Ishikawa (cell line): ENCODE measurements around the gene SGPP2.

Source experiments
- CEBPB ChIP-seq: IDR thresholded peaks from 2 replicates; pipeline ENCODE4 v1.6.1; 2012
- EGR1 ChIP-seq: IDR thresholded peaks from 2 replicates; pipeline ENCODE4 v1.6.1; 2012
- EP300 ChIP-seq: IDR thresholded peaks from 2 replicates; pipeline ENCODE4 v1.6.1; 2012; ENCODE audit warnings: borderline replicate concordance
- FOXM1 ChIP-seq: IDR thresholded peaks from 2 replicates; pipeline ENCODE4 v1.6.1; 2012; ENCODE audit warnings: low read depth, borderline replicate concordance
- MAX ChIP-seq: IDR thresholded peaks from 2 replicates; pipeline ENCODE4 v1.6.1; 2012
- NFIC ChIP-seq: IDR thresholded peaks from 2 replicates; pipeline ENCODE4 v1.6.1; 2012
- RAD21 ChIP-seq: IDR thresholded peaks from 2 replicates; pipeline ENCODE4 v1.6.1; 2012; ENCODE audit warnings: low read depth
- REST ChIP-seq: IDR thresholded peaks from 2 replicates; pipeline ENCODE4 v1.6.1; 2012; ENCODE audit warnings: low read depth, mild to moderate bottlenecking
- TAF1 ChIP-seq: IDR thresholded peaks from 2 replicates; pipeline ENCODE4 v1.6.1; 2012; ENCODE audit warnings: low read depth, mild to moderate bottlenecking
- TCF12 ChIP-seq: IDR thresholded peaks from 2 replicates; pipeline ENCODE4 v1.6.1; 2012; ENCODE audit warnings: low read depth
- TEAD4 ChIP-seq: IDR thresholded peaks from 2 replicates; pipeline ENCODE4 v1.6.1; 2012
- USF1 ChIP-seq: IDR thresholded peaks from 2 replicates; pipeline ENCODE4 v1.6.1; 2012
- YY1 ChIP-seq: IDR thresholded peaks from 2 replicates; pipeline ENCODE4 v1.6.1; 2012; ENCODE audit warnings: low read depth
- ZBTB7A ChIP-seq: IDR thresholded peaks from 2 replicates; pipeline ENCODE4 v1.6.1; 2012; ENCODE audit warnings: low read depth

SGPP2 gene

GRCh38 chr2:222598611-222599010 is 174.3 kb downstream of the SGPP2 start:
- no peak for TF ChIP-seq TCF12
- no peak for TF ChIP-seq REST
- TF ChIP-seq NFIC, result no peak
- TF ChIP-seq YY1, result no peak

- TF ChIP-seq NFIC, result no peak
- TF ChIP-seq ZBTB7A, result no peak
- TF ChIP-seq YY1, result no peak
- TF ChIP-seq USF1, result no peak
- TF ChIP-seq FOXM1, result no peak
- no peak for TF ChIP-seq TCF12
- no peak for TF ChIP-seq RAD21
- TF ChIP-seq TEAD4, result no peak
- TF ChIP-seq CEBPB, result no peak
Measured at GRCh38 chr2:222603501-222603900, 179.2 kb downstream of the SGPP2 start.

- TF ChIP-seq MAX (no peak), RAD21 (no peak), CEBPB (no peak), REST (no peak), EGR1 (no peak), TCF12 (no peak), TAF1 (no peak)
Measured at GRCh38 chr2:222604749-222605515, 180.6 kb downstream of the SGPP2 start.

GRCh38 chr2:222606306-222606705 is 182.0 kb downstream of the SGPP2 start:
- no peak for TF ChIP-seq TCF12
- TF ChIP-seq YY1, result no peak
- TF ChIP-seq TAF1, result no peak
- no peak for TF ChIP-seq NFIC
- no peak for TF ChIP-seq EGR1

GRCh38 chr2:222608081-222608480 is 183.7 kb downstream of the SGPP2 start:
- TF ChIP-seq MAX (no peak), EP300 (no peak), TEAD4 (no peak), RAD21 (no peak), EGR1 (no peak), TAF1 (no peak), USF1 (no peak), CEBPB (no peak), ZBTB7A (no peak), TCF12 (no peak), FOXM1 (no peak), NFIC (no peak), REST (no peak)
